Measurements from ENCODE around the gene AMHR2. TPM values are rescaled to one million over a fixed set of nuclear protein-coding genes. Genes with fewer than 3 reads are reported as not detected.

AMHR2 gene
- total and polyA plus RNA-seq, 2 donors (not counting 1 experiment from before 2014, with no cell fraction given), result not detected

DNA sequence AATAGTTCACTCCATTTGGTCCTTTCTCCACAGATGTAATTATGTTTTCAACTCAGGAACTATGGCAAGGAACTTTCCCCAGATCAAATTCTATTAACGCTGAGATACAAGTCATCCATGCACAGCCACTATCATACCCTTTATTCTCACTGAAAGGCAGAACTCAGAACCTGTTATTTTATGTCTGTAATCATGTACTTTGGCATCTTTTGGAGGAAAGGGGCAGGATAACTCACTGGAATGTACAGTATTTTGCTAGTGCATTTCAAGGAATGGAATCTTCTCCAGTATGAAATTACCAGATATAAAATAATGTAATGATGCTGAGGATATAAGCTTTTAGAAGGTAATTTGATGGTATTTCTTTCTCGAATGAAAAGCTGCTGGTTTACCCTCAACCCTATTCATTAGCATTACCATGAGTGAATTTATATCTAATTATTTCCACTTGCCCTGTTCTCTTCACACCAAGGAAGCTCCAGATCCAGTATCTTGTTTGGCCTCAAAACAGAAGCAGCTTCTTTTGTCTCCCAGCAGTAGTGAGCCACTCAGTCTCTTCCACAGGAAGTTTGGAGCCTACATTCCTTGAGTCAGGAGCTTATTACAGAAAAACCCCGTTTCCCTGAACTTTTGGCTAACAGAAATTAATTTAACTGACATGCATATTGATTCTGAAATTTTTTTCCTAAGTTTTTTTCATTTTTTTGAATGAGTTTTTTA lies 10.0 kb upstream of the AMHR2 start:
- POLR2A ChIA-PET, result no interaction called here
- H3K9me3 Mint-ChIP-seq (ENCODE audit: insufficient read depth), result no peaks in the 10 kb centered on the region

More for the DNA sequence above, 10.0 kb upstream of the AMHR2 start:
- ATAC-seq (ENCODE audit: low read depth) (no peak), DNase-seq (no peak)
- Histone ChIP-seq H3K27ac (ENCODE audit: low read length in 2 of 2) (peak overlapping the region in 1 of 2 donors; percentile 41), H3K9ac (ENCODE audit: low read length) (no peak overlapping the region), H3K27me3 (replicated peaks in 1 of 4; ENCODE audit: control extremely low read depth in 1 of 4, control insufficient read depth in 3 of 4, insufficient read depth in 4 of 4, low read length in 3 of 4) (no peaks in the 10 kb centered on the region), H3K4me1 (ENCODE audit: control insufficient read depth in 2 of 2, insufficient read depth in 2 of 2, low read length in 2 of 2) (peaks cover 21 to 25% of the 10 kb centered on the region in 2 donors), H3K9me3 (ENCODE audit: control extremely low read depth in 1 of 3, control insufficient read depth in 2 of 3, insufficient read depth in 1 of 3, low read length in 2 of 3) (no peaks in the 10 kb centered on the region), H3K36me3 (replicated peaks in 1 of 2; ENCODE audit: control extremely low read depth in 1 of 2, control insufficient read depth in 1 of 2, extremely low read depth in 1 of 2, insufficient read depth in 2 of 2, low read length in 1 of 2) (peaks cover 5 to 38% of the 10 kb centered on the region in 2 experiments), H3K4me3 (ENCODE audit: control extremely low read depth in 1 of 5, extremely low read depth in 1 of 5, insufficient read depth in 1 of 5, low read depth in 2 of 5, low read length in 4 of 5) (no peak overlapping the region), H3K79me2 (ENCODE audit: control insufficient read depth, insufficient read depth, low read length) (no peaks in the 10 kb centered on the region), H2AFZ (ENCODE audit: insufficient read depth, low read depth, low read length, poor library complexity, severe bottlenecking) (no peak overlapping the region), H3K4me2 (replicated peaks; ENCODE audit: low read depth, low read length, poor library complexity, severe bottlenecking) (no peak overlapping the region), H4K20me1 (ENCODE audit: control insufficient read depth, insufficient read depth, low read length, poor library complexity, severe bottlenecking) (no peaks in the 10 kb centered on the region)
- Mint-ChIP-seq H3K4me3 (no peak overlapping the region), H3K4me1 (peaks cover 47% of the 10 kb centered on the region), H3K27ac (peak overlapping the region; percentile 67), H3K27me3 (no peaks in the 10 kb centered on the region)
- CTCF ChIA-PET, result interaction anchor here (0.8 to 7.5 kb wide), 4 partner anchors 8 to 69 kb away, joined by 3 to 70 read pairs (median 11); no protein-coding TSS in a partner anchor
- TF ChIP-seq, protein P1, sequence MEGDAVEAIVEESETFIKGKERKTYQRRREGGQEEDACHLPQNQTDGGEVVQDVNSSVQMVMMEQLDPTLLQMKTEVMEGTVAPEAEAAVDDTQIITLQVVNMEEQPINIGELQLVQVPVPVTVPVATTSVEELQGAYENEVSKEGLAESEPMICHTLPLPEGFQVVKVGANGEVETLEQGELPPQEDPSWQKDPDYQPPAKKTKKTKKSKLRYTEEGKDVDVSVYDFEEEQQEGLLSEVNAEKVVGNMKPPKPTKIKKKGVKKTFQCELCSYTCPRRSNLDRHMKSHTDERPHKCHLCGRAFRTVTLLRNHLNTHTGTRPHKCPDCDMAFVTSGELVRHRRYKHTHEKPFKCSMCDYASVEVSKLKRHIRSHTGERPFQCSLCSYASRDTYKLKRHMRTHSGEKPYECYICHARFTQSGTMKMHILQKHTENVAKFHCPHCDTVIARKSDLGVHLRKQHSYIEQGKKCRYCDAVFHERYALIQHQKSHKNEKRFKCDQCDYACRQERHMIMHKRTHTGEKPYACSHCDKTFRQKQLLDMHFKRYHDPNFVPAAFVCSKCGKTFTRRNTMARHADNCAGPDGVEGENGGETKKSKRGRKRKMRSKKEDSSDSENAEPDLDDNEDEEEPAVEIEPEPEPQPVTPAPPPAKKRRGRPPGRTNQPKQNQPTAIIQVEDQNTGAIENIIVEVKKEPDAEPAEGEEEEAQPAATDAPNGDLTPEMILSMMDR (IDR thresholded peaks at IDR 0.05), result no peak
- no peak for TF ChIP-seq EZH2 (IDR thresholded peaks at IDR 0.05; ENCODE audit: borderline replicate concordance, insufficient read depth, low read depth, low read length, poor library complexity, severe bottlenecking)
- WGBS (ENCODE audit: insufficient coverage), result no CpG with 5 or more reads among the region's 3 CpGs
- intact Hi-C loops (cut with micrococcal nuclease), result no loop called here
